ENCODE measurements around the gene AP4S1.
A peak's percentile ranks its signal among the peaks of the same experiment; 100 is the strongest.
"Not testable (repeated sequence)": the region's sequence is repeated elsewhere in the genome, so short reads cannot be mapped to it uniquely, and the experiment has no call there.

Gene AP4S1

DNA sequence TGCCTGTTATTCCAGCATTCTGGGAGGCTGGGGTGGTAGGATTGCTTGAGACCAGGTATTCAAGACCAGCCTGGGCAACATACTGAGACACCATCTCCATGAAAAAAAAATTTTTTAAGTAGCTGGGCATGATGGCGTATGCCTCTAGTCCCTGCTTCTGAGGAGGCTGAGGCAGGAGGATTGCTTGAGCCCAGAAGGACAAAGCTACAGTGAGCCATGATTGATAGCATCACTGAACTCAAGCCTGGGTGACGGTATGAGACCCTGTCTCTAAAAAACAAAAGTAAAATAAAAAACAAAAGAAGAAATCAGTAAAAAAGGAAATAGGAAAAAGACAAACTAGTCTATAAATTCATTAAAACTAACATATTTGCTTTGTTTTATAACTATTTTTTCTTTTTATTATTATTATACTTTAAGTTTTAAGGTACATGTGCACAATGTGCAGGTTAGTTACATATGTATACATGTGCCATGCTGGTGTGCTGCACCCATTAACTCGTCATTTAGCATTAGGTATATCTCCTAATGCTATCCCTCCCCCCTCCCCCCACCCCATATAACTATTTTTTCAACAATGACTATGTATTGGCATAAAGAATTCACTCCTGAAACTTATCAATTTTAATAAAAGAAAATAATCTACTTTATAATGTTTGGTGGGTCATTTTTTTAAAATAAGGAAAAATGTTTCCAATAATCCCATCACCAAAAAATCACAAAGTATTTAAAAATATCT, 15.4 kb upstream of the AP4S1 start:
- DNase-seq = no peak

DNA sequence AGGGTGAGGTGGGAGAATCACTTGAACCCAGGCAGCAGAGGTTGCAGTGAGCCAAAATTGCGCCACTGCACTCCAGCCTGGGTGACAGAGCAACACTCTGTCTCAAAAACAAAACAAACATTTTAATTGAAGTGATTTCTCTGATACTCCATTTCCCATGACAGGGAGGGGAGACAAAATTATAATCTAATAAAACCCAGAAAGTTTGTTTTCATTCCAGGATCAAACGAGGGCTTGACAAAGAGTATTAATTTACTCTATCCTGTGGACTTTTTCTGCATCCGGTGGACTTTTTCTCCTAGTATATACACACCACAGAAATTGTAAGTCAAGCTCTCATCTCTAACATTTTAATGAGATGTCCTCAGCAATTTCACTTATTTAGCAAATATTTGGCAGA, 14.5 kb upstream of the AP4S1 start:
- DNase-seq = no peak

DNA sequence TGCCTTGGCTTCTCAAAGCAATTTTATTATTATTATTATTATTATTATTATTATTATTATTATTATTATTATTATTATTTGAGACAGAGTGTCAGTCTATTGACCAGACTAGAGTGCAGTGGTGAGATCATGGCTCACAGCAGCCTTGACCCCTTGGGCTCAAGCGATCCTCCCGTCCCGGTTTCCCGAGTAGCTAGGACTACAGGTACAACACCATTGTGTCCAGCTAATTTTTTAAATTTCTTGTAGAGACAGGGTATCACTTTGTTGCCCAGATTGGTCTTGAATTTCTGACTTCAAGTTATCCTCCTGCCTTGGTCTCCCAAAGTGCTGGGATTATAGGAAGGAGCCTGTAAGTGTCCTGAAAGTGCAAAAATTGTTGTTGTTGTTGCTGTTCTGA, 11.6 kb upstream of the AP4S1 start:
- no peak for DNase-seq

DNA sequence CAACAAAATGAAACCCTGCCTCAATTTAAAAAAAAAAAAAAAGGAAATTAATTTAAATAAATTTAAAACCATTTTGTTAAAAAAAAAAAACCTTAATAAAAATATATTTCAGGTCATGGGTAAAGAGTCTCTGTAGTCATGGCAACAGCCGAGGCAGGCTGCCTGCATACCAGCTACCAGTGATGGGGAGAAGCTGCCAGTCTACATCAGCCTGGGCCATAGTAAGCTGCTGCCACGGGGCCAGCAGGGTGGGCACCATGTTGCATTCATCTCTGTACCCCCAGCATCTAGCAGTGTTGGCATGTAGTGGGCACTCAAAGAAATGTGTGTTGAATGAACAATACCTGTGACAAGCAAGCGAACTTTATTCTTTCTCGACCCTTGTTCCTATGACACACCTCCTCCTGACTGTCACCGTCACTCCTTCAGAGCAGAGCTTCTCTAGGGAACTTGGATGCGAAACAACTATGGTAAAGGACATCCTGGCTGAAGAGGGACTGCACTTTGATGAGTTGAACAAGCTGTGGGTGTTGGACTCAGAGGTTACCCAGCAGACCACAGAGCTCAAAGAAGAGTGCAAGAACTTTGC, 7.3 kb upstream of the AP4S1 start:
- no peak for DNase-seq

DNA sequence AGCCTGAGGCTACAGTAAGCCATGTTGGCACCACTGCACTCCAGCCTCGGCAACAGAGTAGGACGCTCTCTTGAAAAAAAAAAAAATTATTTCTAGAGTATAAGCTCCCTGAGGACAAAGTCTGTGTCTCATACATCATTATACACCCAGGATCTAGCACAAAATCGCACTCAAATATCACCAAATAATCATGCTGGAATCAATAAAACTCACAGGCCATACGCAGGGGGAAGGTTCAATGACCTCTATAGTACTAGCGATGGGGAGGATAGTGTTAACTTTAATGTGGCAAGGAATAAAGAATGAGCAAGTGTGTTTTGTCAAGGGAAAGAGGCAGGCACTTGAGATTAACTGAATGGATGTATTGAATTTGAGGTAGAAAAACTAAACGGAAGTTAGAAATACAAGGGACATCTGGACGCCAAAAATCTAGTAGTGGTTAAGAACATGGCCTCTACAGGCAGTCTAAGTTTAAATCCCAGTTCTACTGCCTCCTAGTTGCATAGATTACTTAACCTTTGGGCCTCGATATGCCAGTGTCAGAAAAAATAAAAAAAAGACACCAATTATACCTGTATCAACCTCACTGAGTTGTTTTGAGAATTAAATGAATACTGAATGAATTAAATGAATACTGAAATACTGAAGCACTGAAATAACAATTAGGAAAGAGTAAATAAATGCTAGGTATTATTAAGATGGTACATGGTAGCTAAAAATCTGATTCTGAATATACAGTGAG, 4.4 kb upstream of the AP4S1 start:
- DNase-seq = no peak

DNA sequence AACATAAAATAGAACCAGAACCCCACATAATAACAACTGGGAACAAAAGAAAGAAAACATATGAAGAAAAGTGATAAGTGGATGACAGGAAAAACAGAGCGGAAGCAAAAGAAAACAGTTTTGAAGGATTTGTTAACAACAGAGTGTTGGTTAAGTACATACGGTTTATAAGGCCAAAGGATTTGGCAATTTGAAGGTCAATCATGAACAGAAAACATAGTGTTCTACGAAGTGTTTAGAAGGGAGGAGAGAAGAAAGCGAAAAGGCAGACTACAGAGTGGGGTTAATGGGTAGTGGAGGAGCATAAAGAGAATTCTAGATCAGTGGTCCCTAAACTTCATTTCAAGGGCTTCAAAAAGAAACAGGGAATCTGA, 3.9 kb upstream of the AP4S1 start:
- no peak for DNase-seq

DNA sequence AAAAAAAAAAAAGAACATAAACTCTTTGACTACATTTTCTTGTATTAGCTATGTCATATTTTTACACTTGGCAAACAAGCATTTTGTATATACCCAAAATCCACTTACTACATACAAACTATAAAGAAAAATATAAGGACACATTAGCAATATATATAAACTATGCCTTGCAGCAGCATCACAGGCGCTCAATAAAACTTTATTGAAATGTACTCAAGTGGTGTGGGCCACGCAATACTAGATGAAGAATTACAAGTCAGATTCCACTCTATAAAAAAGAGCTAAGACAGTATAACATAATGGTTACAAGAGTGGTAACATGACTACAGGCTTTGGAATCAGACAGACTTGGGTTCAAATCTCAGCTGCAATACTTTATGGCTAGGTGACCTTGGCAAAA, 3.1 kb upstream of the AP4S1 start:
- no peak for DNase-seq

DNA sequence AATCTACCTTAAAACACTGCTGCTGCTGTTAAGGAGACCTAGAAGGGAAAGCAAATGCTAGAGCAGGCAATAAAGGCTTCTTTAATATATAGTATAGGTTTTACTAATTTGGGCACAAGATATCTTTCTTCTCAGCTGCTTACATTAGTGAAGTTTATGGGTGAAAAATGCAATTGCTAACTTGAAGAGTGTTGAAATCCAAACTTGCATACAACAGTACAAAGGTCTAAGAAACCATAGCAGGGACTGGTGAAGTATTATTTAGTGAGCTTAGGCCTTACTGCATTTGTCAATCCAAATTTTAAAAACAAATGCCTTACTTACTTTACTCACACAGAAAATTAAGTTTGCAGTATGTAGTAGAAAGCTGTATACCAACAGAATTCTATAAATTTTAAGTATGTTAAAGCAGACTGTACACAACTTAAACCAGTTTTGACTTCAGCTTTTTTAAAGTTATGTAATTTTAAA, 1.4 kb upstream of the AP4S1 start:
- no peak for DNase-seq

DNA sequence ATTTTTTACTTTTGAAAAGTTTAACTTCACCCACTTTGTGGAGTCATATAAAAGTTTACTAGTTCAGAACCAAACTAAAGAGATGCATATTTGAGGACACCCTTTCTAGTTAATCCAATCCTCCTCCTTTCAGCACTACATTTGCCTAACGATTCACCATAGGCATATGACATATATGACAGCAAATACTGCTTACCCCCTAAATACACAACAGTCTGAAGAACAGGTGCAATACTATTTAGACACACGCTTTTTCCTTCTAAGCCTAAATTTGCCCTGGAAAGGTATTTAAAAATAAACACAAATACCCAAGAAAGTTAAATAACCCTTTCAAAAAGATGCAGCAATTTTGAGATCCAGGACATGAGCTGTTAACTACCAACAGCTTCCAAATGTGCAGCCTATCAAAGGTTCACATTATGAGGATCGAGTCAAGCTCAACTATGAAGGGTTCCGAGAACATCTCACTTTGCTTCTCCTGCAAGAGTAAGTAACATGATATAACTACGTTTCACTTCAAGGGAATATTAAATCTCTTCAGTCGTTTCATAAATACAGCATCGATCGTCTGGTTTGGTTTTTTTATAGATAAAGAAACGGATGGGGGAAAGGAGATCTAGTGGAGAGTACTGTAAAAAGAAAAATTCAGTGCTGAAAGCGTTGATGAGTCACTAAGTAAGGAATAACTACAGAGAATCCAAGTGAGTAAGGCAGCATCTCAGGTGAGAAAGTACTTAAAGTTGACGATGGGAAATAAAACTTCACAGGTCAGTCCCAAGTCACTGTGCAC, 677 bp upstream of the AP4S1 start:
- peak; percentile 25 for DNase-seq

DNA sequence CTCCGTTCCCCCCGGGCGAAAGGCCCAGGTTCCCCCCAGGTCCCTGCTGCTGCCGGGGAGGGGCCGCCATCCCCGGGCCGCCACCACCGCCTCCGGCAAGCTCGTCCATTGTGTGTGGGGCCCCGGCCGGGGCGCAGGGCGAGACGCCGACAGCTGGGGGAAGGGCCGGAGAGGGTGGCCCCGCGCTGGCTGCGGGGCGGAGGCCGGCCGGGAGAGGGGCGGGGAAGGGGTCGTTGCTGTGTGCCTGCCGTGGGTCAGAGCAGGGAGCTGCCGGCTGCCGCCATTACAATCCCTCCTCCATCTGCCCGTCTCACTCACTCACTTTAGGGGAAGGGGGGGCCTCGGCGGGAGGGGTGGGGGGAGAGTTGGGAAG, 614 bp downstream of the AP4S1 start, which contains the start of gene STRN3:
Gene STRN3 (minus strand): TSS at position 303 of the 373 bp plus-strand sequence. CDS start 194 bp downstream, at position 109.
- DNase-seq = no peak

DNA sequence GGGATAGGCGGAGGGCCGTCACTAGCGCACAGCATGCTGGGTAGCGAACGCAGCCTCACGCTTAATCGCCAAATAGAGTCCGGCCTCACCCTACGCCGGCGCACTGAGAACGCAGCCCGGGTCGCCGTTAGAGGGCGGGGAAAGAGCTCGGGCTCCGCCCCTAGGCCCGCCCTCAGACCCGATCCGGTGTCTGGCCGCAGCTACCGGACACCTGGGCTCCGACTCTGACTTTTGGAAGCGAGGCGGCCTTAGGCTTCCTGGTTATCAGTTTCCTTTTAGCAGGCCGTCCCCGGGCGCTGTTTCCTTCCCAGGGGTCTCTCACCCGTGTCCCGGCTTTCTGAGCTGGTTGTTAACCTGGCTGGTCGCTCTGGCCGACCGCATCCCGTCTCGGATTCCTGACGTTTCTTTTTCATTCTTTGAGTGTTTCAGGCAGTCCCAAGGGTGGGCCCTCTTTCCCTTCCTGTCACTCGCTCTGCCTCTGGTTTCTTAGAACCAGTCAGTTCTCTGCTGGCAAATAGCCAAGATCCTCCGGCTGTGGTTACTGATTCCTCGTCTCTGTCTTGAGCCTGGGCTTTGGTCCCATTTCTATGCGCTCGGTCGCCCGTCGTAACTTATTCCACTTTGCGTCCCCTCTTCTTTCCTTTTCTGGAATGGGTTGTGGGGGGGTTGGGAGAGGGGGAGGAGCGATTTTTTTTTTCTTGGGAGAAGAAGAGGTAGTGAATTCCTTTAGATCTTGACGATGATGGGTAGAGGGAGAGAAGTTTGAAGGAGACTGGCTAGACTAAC, 1.2 kb downstream of the AP4S1 start:
- peak; percentile 99 for DNase-seq

DNA sequence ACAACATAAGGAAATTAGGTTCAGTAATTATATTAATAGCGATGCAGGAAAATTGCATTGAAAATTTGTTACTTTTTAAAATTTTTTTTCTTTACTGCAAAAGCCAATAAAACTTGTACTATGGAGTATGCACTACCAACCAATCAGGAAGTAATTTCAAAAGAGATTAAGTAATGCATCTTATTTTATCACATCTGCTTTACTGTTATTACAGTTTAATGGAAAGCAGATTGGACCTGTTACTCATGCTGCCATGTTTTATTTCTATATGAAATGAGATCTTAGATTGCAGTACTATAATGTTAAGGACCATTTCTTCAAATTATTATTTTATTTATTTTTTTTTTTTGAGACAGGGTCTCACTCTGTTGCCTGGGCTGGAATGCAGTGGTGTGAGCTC, 2.4 kb downstream of the AP4S1 start:
- DNase-seq = peak; percentile 49

DNA sequence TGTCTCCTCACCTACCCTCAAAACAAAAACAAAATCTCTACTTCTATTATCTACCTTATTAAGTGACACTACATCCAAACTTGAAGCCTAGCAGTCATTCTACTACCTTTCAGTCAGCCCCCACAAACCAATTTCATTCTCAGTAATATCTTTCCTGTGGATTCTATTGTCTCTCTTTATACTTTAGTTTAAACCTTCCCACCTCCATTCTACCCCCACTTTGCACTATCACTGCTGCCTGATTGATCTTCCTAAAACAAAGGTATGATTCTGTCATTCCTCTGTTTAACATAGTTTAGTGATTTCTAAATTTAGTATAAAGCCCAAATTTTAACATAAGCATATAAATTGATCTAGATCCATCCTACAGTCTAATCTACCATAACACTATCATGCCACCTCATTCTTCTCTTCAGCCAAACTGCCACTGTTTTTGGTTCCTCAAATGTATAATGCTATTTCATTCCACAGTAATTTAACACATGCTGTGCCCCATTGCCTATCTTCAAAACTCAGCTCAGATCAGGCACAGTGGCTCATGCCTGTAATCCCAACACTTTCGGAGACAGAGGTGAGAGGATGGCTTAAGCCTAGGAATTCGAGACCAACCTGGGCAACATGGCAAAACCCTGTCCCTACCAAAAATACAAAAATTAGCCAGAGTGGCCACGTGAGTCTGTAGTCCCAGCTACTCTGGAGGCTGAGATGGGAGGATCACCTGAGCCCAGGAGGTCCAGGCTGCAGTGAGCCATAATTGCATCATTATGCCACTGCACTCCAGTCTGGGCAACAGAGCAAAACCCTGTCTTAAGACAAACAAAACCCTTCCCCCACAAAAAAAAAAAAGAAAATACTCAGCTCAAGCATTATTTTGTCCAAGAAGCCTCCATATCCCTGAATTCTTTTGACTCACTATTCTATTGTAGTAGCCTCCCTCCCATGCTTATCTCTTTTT, 3.8 kb downstream of the AP4S1 start:
- DNase-seq = peak; percentile 58

DNA sequence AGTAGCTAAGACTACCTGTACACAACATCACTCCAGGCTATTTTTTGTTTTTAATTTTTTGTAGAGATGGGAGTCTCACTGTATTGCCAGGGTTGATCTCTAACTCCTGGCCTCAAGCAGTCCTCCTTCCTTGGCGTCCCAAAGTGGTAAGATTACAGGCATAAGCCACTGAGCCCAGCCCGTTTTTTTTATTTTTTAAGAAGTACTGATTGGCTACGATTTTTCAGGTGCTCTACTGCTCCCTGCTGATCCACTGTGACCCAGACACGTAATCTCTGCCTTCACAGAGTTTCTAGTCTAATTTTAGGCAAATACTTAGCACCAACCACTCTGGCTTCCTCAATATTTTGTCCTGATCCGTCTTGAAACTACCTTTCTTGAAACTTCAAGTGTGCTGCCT, 5.0 kb downstream of the AP4S1 start:
- DNase-seq = peak; percentile 17

DNA sequence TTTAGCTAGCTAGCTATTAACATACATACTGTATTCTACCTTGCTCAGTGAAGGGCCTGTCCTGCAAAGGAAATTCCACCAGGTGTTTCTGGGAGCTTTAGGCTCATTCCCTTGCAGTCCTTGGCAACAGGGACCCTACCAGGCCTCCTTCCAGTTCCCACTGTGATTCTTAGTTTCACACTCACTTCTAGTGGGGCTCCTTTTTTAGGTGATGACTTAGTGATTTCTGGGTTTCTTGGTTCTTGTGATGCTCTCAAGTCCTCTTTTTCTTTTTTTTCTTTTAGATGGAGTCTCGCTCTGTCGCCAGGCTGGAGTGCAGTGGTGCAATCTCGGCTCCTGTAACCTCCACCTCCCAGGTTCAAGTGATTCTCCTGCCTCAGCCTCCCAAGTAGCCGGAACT, 11.1 kb downstream of the AP4S1 start:
- no peak for DNase-seq

DNA sequence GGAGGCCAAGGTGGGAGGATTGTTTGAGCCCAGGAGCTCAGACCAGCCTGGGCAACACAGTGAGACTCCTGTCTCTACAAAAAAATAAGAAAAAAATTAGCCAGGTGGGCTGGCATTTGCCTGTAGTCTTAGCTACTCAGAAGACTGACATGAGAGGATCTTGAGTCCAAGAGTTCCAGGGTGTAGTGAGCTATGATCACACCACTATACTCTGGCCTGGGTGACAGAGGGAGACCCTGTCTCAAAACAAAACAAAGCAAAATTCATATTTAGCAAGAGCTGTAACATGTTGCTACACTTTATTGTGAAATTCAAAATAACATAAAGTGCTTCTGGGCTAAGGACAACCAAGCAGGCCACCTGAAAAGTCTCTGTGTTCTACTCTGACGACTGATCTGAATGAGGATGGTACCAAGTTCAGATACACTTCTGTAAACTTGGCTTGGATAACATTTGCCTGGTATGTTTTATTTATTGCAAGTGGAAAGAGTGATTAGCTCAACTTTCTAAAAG, 12.3 kb downstream of the AP4S1 start:
- DNase-seq = peak; percentile 34

DNA sequence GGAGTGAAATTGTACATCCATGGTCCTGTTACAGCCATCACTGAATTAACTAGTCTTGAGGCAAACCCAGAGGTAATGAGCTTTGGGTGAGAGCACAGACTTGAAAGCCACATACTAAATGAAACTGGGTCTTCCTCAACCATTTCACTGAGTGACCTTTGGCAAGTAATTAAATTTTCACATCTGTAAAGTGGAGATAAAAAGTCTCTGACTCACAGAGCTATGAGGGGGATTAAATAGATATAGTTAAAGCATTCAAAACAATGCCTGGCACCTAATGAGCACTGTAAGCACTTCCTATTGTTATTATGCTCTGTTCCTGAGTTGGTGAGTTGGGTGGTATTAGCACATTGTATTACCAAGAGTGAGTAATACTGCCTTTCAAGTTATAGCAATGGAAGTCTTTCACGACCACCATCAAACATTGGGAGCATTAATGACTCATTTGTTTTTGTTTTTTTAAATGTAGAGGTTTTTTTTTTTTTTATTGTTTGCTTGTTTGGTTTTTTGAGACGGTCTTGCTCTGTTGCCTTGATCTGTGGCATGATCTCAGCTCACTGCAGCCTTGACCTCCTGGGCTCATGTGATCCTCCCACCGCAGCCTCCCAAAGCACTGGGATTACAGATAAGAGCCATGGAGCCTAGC, 13.2 kb downstream of the AP4S1 start:
- peak; percentile 92 for DNase-seq

DNA sequence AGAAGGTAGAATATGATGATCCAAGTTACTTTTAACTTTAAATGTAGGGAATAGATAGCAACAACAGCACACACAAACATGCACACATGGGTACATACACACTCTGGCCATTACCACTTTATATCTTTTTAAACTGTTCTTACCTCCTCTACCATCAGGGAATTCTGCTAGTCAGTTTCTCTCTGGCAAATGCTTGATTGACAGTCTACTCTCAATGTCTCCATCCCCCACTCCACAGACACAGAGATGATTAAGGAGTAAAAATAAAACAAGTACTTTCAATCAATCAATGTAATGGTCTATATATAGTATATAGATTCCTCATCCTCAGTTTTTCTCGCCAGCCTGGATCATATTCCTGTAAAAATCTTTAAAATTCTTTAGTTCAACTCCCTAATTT, 16.9 kb downstream of the AP4S1 start:
- DNase-seq = no peak

DNA sequence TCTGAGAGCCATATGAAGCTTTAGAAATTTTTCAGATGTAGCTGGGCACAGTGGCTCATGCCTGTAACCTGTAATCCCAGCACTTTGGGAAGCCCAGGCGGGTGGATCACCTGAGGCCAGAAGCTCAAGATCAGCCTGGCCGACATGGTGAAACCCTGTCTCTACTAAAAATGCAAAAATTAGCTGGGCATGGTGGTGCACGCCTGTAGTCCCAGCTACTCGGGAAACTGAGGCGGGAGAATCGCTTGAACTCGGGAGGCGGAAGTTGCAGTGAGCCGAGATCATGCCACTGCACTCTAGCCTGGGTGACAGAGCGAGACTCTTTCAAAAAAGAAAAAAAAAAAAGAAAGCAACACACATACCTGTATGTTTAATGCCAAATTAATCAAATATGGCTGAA, 17.4 kb downstream of the AP4S1 start:
- DNase-seq = not testable (repeated sequence)

DNA sequence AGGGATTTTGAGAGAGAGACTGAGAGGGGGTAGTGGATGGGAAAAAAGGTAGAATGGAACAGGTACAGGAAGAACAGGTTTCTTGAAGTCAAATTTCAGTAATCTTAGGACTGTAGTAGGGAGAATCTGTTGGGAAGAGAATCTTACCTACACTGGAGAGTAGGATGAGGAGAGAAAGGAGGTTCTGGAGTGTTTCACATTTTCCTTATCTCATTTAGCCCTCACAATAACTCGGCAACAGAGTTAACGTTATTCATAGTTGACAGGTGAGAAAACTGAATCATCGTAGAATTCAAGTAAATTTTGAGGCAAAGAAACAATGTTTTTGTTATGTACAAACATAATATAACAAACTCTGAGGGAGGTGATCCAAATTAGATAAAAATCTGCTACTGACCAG, 17.9 kb downstream of the AP4S1 start:
- no peak for DNase-seq
